GM20000 (cell line): Measurements from ENCODE around the gene SMO.
"Not testable (repeated sequence)": the region's sequence is repeated elsewhere in the genome, so short reads cannot be mapped to it uniquely, and the experiment has no call there.

Experiments used
- DNase-seq: peaks from one replicate; pipeline ENCODE4 v3.0.0; 2012; ENCODE audit warnings: low spot score
- TF ChIP-seq, protein P1 (sequence below): IDR thresholded peaks from 2 replicates; pipeline ENCODE4 v1.5.1; 2012; ENCODE audit warnings: mild to moderate bottlenecking, control low read depth; ENCODE audit errors: extremely low read depth, missing control alignments

The SMO gene

DNA sequence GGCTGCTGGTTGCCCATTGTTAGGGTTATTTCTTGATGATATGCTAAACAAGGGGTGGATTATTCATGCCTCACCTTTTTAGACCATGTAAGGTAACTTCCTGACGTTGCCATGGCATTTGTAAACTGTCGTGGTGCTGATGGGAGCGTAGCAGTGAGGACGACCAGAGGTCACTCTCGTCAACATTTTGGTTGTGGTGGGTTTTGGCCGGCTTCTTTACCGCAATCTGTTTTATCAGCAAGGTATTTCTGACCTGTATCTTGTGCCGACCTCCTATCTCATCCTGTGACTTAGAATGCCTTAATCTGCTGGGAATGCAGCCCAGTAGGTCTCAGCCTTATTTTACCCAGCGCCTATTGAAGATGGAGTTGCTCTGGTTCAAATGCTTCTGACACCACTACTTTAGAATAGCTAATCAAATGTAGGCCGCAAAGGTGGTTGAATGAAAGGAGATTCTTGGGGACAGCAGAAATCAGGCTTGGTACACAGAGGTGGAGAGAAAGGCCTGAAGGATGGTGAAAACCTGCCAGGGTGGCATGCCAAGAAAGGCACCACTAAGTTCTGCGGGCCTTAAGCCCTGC is 17.9 kb upstream of the SMO start:
- no peak for DNase-seq
- TF ChIP-seq, protein P1, sequence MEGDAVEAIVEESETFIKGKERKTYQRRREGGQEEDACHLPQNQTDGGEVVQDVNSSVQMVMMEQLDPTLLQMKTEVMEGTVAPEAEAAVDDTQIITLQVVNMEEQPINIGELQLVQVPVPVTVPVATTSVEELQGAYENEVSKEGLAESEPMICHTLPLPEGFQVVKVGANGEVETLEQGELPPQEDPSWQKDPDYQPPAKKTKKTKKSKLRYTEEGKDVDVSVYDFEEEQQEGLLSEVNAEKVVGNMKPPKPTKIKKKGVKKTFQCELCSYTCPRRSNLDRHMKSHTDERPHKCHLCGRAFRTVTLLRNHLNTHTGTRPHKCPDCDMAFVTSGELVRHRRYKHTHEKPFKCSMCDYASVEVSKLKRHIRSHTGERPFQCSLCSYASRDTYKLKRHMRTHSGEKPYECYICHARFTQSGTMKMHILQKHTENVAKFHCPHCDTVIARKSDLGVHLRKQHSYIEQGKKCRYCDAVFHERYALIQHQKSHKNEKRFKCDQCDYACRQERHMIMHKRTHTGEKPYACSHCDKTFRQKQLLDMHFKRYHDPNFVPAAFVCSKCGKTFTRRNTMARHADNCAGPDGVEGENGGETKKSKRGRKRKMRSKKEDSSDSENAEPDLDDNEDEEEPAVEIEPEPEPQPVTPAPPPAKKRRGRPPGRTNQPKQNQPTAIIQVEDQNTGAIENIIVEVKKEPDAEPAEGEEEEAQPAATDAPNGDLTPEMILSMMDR, result no peak

- DNase-seq, result not testable (repeated sequence)
Observed at GRCh38 chr7:129173861-129174260, 14.6 kb upstream of the SMO start.

DNA sequence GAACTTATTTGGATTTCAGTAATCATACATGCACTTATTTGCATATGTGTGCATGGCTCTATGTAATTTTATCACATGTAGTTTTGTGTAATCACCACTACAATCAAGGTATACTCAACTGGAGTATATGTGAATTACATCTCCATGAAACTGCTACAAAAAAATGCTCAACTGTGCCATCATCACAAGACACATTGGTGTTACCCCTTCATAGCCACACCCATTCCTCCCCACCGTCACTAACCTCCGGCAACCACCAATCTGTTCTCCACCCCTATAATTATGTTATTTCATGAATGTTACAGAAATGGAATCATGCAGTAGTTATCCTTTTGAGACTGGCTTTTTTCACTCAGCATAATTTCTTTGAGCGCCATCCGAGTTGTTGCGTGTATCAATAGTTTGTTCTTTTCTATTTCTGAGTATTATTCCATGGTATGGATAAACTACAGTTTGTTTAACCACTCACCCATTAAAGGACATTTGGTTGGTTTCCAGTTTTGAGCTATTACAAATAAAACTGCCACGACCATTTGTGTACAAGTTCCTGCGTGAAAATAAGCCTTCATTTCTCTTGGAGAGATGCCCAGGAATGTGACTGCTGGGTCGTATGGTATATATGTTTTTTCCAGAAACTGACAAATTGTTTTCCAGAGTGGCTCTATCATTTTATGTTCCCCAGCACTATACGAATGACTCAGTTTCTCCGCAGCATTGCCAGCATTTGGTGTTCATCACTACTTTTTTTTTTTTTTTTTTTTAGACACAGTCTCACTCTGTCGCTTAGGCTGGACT is 11.3 kb upstream of the SMO start:
- TF ChIP-seq, protein P1, result no peak
- no peak for DNase-seq

GRCh38 chr7:129184981-129185670 is 3.3 kb upstream of the SMO start:
- TF ChIP-seq, protein P1, result no peak
- no peak for DNase-seq

DNA sequence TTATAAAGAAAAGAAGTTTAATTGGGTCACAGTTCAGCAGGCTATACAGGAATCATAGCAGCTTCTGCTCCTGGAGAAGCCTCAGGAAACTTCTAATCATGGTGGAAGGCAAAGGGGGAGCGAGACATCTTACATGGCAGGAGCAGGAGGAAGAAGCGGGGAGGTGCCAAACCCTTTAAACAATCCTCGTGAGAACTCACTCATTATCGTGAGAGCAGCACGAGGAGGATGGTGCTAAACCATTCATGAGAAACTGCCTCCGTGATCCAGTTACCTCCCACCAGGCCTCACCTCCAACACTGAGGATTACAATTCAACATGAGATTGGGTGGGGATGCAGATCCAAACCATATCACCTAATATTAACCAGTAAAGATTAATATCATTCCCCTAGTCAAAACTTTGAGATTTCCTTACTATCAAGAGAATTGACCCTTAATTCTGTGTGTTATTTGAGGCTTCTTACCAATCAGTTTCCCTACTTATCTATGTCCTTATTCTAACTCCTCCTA is 1.6 kb upstream of the SMO start:
- TF ChIP-seq, protein P1, result no peak
- DNase-seq, result no peak

DNA sequence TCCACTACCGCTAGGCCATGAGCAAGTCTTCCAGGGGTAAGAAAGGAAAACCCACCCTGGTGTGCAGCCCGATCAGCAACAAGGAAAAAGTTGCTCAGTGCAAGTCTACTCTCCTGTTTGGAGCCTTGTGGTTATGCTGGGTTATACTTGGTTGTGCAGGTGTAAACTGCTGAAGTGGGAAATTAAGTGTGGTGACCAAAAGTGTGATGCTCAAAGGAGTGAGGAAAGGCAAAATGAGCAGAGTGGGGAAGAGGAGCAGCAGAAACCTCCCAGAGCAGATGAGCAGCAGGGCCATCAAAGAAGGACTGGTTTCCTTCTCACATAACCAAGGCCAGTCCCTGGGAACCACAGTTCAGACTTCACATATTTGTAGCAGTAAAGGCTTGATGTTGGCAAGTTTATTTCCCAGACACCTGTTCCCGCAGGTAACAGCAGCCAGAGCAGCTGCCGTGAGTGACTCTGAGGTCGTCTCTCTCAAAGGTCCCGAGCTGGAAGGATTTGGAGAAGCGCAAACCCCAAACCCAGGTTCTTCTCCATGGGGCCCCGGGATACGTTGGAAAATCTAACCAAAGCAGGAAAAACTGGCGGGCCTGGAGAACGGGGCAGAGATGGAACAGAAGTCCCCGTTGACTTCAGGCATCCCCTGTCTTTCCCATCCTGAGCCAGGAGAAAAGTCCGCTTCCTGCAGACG is 607 bp upstream of the SMO start:
- peak; percentile 26 for DNase-seq
- TF ChIP-seq, protein P1, result no peak

DNA sequence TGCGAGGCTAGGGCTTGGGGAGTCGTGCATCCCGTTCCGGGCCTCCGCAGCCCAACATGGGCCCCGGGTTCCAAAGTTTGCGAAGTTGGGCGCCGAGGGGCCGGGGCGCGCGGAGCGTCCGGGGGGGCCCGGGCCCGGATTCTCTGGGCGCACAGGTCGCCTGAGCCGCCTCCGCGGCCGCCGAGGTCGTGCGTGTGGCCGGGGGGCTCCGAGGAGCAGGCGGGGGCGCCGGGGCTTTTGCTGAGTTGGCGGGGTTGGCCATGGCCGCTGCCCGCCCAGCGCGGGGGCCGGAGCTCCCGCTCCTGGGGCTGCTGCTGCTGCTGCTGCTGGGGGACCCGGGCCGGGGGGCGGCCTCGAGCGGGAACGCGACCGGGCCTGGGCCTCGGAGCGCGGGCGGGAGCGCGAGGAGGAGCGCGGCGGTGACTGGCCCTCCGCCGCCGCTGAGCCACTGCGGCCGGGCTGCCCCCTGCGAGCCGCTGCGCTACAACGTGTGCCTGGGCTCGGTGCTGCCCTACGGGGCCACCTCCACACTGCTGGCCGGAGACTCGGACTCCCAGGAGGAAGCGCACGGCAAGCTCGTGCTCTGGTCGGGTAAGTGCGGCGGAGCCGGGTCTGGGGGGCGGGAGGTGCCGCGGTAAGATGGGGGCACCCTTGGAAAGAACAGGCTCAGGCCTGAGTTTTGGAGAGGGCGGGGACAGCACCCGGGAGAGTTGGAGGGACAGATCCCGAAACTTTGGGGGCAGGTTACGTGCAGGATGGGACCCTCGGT is 643 bp downstream of the SMO start:
- TF ChIP-seq, protein P1, result no peak
- peak; percentile 68 for DNase-seq
